GM13976 (cell line): Measurements from ENCODE around the gene IL4R.

Experiments
- DNase-seq: peaks from one replicate; pipeline ENCODE4 v3.0.0; 2012; ENCODE audit warnings: low spot score
- CTCF ChIP-seq: IDR thresholded peaks from 2 replicates; pipeline ENCODE4 v1.5.1; 2012; ENCODE audit warnings: borderline replicate concordance, mild to moderate bottlenecking; ENCODE audit not compliant: insufficient read depth; ENCODE audit errors: extremely low read depth, missing control alignments, control extremely low read depth
- in situ Hi-C: fragments of 300-500 bp; cut with MboI; formaldehyde crosslinking; loops from one replicate; pipeline ENCODE4 v1.12.0; 2022; ENCODE audit warnings: low sequenced_read_pairs, mixed read lengths, inconsistent platforms; ENCODE audit not compliant: unreplicated experiment

Gene IL4R

GRCh38 chr16:27334838-27335237 lies 21.1 kb downstream of the IL4R start:
- no peak for DNase-seq
- in situ Hi-C loops, result no loop called here
- TF ChIP-seq CTCF, result no peak

GRCh38 chr16:27335349-27336053 lies 21.7 kb downstream of the IL4R start:
- in situ Hi-C loops, result no loop called here
- DNase-seq, result no peak
- no peak for TF ChIP-seq CTCF

- no peak for DNase-seq
- no peak for TF ChIP-seq CTCF
- in situ Hi-C loops, result no loop called here
Measured at GRCh38 chr16:27337024-27337423, 23.2 kb downstream of the IL4R start.

GRCh38 chr16:27339180-27339579 lies 25.4 kb downstream of the IL4R start:
- in situ Hi-C loops, result no loop called here
- DNase-seq, result no peak
- no peak for TF ChIP-seq CTCF

- TF ChIP-seq CTCF, result no peak
- no peak for DNase-seq
- in situ Hi-C loops, result no loop called here
Measured at GRCh38 chr16:27340654-27341053, 26.9 kb downstream of the IL4R start.

GRCh38 chr16:27341549-27341948 lies 27.8 kb downstream of the IL4R start:
- in situ Hi-C loops, result no loop called here
- DNase-seq, result no peak
- TF ChIP-seq CTCF, result no peak
